Fibroblast of mammary gland (primary cell): ENCODE measurements around the gene CPXM1.

ENCODE experiments used
- DNase-seq: peaks from one replicate; pipeline ENCODE4 v3.0.0-alpha.2; 2010; ENCODE audit warnings: low read depth
- H3K4me3 ChIP-seq: 2 replicates; pipeline ENCODE4 v1.5.1; 2011; ENCODE audit warnings: low read depth, mild to moderate bottlenecking, low read length, moderate library complexity; ENCODE audit not compliant: control insufficient read depth
- CTCF ChIP-seq: conservative IDR thresholded peaks from 2 replicates; pipeline ENCODE4 v1.5.1; 2011; ENCODE audit warnings: low read depth, low read length, inconsistent platforms; ENCODE audit not compliant: control insufficient read depth, insufficient read depth

The CPXM1 gene

GRCh38 chr20:2807019-2807418 is 6.6 kb upstream of the CPXM1 start:
- TF ChIP-seq CTCF, result no peak
- no peak for DNase-seq
- H3K4me3 ChIP-seq, result no peak overlapping the region

GRCh38 chr20:2806351-2806701 is 5.9 kb upstream of the CPXM1 start:
- H3K4me3 ChIP-seq, result no peak overlapping the region
- DNase-seq, result no peak
- no peak for TF ChIP-seq CTCF

GRCh38 chr20:2805689-2806350 is 5.4 kb upstream of the CPXM1 start:
- DNase-seq, result peak; percentile 24
- H3K4me3 ChIP-seq, result no peak overlapping the region
- no peak for TF ChIP-seq CTCF

- no peak overlapping the region for H3K4me3 ChIP-seq
- TF ChIP-seq CTCF, result no peak
- peak; percentile 9 for DNase-seq
Observed at GRCh38 chr20:2804852-2805688, 4.6 kb upstream of the CPXM1 start.

- H3K4me3 ChIP-seq, result no peak overlapping the region
- no peak for DNase-seq
- TF ChIP-seq CTCF, result no peak
Observed at GRCh38 chr20:2804041-2804828, 3.8 kb upstream of the CPXM1 start.

GRCh38 chr20:2801286-2801728 is 880 bp upstream of the CPXM1 start:
- TF ChIP-seq CTCF, result no peak
- DNase-seq, result no peak
- H3K4me3 ChIP-seq, result no peak overlapping the region
